Measurements from ENCODE around the gene EZR.

Gene EZR

GRCh38 chr6:158819213-158819976 is at the start of gene EZR:
EZR (minus strand) TSS chr6:158819368; CDS start chr6:158818093, 1,275 bp downstream.
- ATAC-seq (peak; percentile 64), DNase-seq (peak; percentile 88)
- Mint-ChIP-seq H3K4me1 (peaks cover 52% of the 10 kb centered on the region), H3K9me3 (peaks cover 3% of the 10 kb centered on the region), H3K27ac (peak within 1 kb of the TSS; percentile 89), H3K36me3 (ENCODE audit: low read depth) (peaks cover 38% of the 10 kb centered on the region), H3K27me3 (no peaks in the 10 kb centered on the region), H3K4me3 (peak within 1 kb of the TSS; percentile 98)

DNA sequence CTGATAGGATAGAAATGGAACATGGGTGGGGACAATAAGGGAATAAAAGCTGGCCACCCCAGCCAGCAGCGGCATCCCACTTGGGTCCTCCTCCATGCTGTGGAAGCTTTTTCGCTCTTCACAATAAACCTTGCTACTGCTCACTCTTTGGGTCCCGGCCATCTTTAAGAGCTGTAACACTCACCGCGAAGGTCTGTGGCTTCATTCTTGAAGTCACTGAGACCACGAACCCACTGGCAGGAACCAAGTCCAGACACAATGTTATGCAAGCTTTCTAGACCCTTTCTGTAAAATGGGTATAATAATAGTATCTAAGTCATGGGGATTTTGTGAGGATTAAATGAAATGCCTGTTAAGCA is 48.9 kb upstream of the EZR start:
- peak; percentile 24 for DNase-seq
- Mint-ChIP-seq H3K27ac (peak overlapping the region; percentile 99), H3K36me3 (ENCODE audit: low read depth) (no peaks in the 10 kb centered on the region), H3K27me3 (no peaks in the 10 kb centered on the region), H3K9me3 (peaks cover 6% of the 10 kb centered on the region), H3K4me3 (peak overlapping the region; percentile 0), H3K4me1 (peaks cover 44% of the 10 kb centered on the region)
- no peak for ATAC-seq

DNA sequence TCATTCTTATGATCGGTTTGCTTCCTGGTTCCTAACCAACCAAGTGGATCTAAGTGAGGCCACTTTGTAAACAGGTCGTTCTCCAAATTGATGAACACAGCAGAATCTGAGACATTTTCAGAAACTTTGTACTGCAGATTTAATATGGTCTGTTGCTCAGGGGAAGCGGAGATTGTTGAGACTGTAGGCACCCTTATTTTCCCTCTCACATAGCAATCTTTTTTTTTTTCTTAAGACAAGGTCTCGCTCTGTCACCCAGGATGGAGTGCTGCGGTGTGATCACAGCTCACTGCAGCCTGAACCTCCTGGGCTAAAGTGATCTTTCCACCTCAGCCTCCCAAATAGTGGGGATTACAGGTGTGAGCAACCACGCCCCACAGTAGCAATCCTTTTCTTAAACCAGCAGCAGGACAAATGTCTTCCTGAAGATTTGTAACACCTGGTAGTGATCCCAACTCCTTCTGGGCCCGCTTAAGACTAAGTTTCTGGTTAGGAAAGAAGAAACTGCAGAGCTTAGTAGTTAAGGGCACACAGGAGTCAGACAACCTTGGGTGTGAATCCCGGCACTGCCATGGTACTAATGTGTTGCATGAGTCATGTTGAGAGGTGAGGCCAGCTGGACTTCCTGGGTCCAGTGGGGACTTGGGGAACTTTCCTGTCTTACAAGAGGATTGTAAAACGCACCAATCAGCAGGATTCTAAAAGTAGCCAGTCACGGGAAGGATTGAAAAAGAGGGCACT is 48.4 kb upstream of the EZR start:
- H3K36me3 Mint-ChIP-seq (ENCODE audit: low read depth) = no peaks in the 10 kb centered on the region
- ATAC-seq = no peak
- no peak for DNase-seq
- peak overlapping the region; percentile 0 for H3K4me3 Mint-ChIP-seq
- peak overlapping the region; percentile 99 for H3K27ac Mint-ChIP-seq
- H3K9me3 Mint-ChIP-seq = peaks cover 6% of the 10 kb centered on the region
- no peaks in the 10 kb centered on the region for H3K27me3 Mint-ChIP-seq
- peaks cover 44% of the 10 kb centered on the region for H3K4me1 Mint-ChIP-seq

DNA sequence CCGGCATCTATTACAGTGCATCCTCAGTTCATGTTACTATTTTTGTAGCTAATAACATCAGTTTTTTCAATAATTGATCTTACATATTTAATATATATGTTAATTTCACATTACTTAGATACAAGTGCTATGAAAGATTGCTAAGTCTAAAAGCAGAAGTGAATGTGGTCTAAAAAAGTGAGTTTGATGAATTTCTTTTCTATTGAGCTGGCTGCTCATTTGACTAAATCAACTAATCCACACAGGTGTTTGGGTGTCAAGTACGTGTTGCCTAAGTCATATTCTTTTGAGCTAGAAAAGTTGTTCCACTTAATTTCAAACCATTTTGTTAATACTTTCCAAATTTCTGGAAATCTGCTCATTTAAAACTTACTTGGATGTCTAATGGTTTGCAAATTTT is 46.6 kb upstream of the EZR start:
- no peak overlapping the region for H3K4me3 Mint-ChIP-seq
- H3K36me3 Mint-ChIP-seq (ENCODE audit: low read depth) = no peaks in the 10 kb centered on the region
- no peak overlapping the region for H3K27ac Mint-ChIP-seq
- H3K9me3 Mint-ChIP-seq = peaks cover 6% of the 10 kb centered on the region
- DNase-seq (no peak), ATAC-seq (no peak)
- peaks cover 37% of the 10 kb centered on the region for H3K4me1 Mint-ChIP-seq
- no peaks in the 10 kb centered on the region for H3K27me3 Mint-ChIP-seq

DNA sequence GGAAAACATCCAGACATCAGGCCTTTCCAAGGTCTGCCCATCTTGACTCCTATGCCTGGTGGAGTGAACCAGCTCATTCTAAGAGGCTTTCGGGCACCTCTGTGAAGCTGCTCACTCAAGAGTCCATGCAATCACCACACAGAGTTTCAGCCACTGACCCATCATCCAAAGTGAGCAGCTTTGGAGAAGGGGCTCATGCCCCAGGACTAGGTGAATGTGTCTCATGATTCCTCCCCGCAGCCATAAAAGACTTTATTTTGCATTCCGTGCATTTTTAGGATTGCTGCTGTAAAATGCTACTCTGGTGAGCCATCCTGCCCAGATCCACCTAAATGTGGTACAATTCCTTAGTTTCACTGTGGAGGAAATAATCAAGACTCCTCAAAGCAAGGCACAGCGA is 44.5 kb upstream of the EZR start:
- Mint-ChIP-seq H3K9me3 (peaks cover 6% of the 10 kb centered on the region), H3K36me3 (ENCODE audit: low read depth) (no peaks in the 10 kb centered on the region), H3K4me3 (no peak overlapping the region), H3K27me3 (no peaks in the 10 kb centered on the region), H3K4me1 (peaks cover 19% of the 10 kb centered on the region), H3K27ac (no peak overlapping the region)
- ATAC-seq (no peak), DNase-seq (no peak)

GRCh38 chr6:158861686-158862381 is 42.7 kb upstream of the EZR start:
- no peak for DNase-seq
- peaks cover 2% of the 10 kb centered on the region for H3K4me1 Mint-ChIP-seq
- H3K4me3 Mint-ChIP-seq = no peak overlapping the region
- H3K27ac Mint-ChIP-seq = no peak overlapping the region
- H3K27me3 Mint-ChIP-seq = no peaks in the 10 kb centered on the region
- no peaks in the 10 kb centered on the region for H3K36me3 Mint-ChIP-seq (ENCODE audit: low read depth)
- H3K9me3 Mint-ChIP-seq = no peaks in the 10 kb centered on the region
- ATAC-seq = no peak

DNA sequence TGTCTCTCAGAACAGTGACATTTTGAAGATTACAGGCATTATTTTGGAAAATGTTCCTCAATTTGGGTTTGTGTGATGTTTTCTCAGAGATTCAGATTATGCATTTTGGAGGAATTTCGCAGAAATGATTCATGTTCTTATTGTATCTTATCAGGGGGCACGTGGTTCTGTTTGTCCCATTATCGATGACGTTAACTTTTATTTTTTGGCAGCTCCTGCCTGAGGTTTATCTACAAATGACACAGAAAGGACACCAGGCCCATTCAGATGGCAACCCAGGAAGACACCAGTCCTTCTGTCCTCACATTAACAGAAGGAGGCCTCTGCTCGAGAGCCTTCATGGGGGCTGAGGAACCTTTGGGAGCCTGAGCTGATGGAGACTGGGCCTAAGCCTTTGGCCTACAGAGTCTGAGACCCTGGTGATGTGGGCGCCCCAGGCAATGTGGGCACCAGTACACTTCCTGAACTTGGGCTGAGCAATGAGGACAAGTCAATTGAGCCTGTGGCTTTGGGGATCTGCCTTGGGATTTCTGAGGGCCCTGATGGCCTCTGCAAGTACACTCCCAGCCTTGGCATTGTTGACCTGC is 41.2 kb upstream of the EZR start:
- H3K9me3 Mint-ChIP-seq = no peaks in the 10 kb centered on the region
- no peaks in the 10 kb centered on the region for H3K27me3 Mint-ChIP-seq
- H3K4me3 Mint-ChIP-seq = no peak overlapping the region
- DNase-seq (no peak), ATAC-seq (no peak)
- no peak overlapping the region for H3K27ac Mint-ChIP-seq
- no peaks in the 10 kb centered on the region for H3K36me3 Mint-ChIP-seq (ENCODE audit: low read depth)
- peaks cover 7% of the 10 kb centered on the region for H3K4me1 Mint-ChIP-seq

DNA sequence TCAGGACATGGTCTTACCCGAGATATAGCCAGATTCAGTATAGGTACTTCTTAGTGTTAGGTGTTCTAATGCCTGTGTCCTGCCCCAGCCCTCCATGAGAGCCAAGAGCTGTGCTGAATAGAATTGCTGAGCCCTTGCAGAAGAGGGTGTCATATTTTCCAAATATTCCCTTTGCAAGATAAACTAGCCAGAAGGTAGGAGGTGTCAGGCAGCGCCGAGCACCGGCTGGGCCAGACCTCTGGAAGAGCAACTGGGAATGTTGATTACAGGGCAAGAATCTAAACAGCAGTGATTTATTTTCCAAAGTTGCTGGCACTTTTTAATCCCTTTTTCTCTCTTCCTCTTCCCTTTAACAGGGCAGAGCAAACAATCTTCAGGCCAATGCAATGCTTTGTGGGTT is 37.1 kb upstream of the EZR start:
- no peak overlapping the region for H3K4me3 Mint-ChIP-seq
- ATAC-seq (no peak), DNase-seq (no peak)
- H3K27me3 Mint-ChIP-seq = no peaks in the 10 kb centered on the region
- H3K9me3 Mint-ChIP-seq = no peaks in the 10 kb centered on the region
- H3K27ac Mint-ChIP-seq = no peak overlapping the region
- peaks cover 7% of the 10 kb centered on the region for H3K4me1 Mint-ChIP-seq
- no peaks in the 10 kb centered on the region for H3K36me3 Mint-ChIP-seq (ENCODE audit: low read depth)

DNA sequence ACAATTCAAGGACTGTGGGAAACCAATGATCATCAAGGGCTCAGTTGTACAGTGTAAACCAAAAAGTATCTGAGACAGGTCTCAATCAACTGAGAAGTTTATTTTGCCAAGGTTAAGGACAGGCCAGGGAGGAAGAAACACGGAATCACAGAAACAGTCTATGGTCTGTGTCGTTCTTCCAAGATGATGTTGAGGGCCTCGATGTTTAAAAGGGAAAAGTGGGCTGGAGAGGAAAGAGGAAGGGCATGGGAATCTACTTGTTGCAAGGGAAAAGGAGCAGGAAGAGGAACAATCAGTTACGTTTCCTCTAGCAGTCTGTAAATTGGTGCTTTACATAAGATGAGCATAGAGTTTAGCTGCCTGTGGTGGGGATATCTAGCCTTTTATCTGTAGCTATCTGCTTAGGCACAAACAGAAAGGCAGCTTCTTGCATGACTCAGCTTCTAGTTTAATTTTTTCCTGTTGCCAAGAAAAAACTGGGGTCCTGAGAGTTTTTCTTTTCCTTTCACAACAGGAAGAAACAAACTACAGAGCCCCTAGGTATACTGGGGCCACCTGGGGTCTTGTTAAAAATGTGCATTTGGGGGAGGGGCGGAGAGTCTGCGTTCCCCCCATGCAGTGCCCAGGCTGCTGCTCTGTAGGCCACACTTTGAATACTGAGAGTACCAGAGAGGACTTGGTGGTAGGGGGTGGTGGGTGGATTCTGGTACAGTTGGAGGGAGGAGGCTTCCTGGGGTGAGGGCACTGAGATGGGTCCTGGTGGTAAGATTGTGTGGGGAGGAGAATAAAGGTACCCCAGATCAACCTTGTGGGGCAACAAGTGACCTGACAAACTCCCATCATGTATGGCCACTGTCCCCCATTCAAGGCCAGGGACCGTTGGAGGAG is 35.3 kb upstream of the EZR start:
- ATAC-seq (no peak), DNase-seq (no peak)
- H3K9me3 Mint-ChIP-seq = no peaks in the 10 kb centered on the region
- no peak overlapping the region for H3K4me3 Mint-ChIP-seq
- no peaks in the 10 kb centered on the region for H3K27me3 Mint-ChIP-seq
- H3K27ac Mint-ChIP-seq = no peak overlapping the region
- no peaks in the 10 kb centered on the region for H3K36me3 Mint-ChIP-seq (ENCODE audit: low read depth)
- H3K4me1 Mint-ChIP-seq = peaks cover 21% of the 10 kb centered on the region

GRCh38 chr6:158853880-158854213 is 34.7 kb upstream of the EZR start:
- Mint-ChIP-seq H3K9me3 (no peaks in the 10 kb centered on the region), H3K4me3 (no peak overlapping the region), H3K36me3 (ENCODE audit: low read depth) (no peaks in the 10 kb centered on the region), H3K27me3 (no peaks in the 10 kb centered on the region), H3K4me1 (peaks cover 27% of the 10 kb centered on the region), H3K27ac (no peak overlapping the region)
- DNase-seq (no peak), ATAC-seq (no peak)

GRCh38 chr6:158853072-158853879 is 34.1 kb upstream of the EZR start:
- no peak overlapping the region for H3K4me3 Mint-ChIP-seq
- no peaks in the 10 kb centered on the region for H3K9me3 Mint-ChIP-seq
- no peak overlapping the region for H3K27ac Mint-ChIP-seq
- H3K4me1 Mint-ChIP-seq = peaks cover 27% of the 10 kb centered on the region
- ATAC-seq = peak; percentile 86
- no peaks in the 10 kb centered on the region for H3K27me3 Mint-ChIP-seq
- DNase-seq = peak; percentile 86
- no peaks in the 10 kb centered on the region for H3K36me3 Mint-ChIP-seq (ENCODE audit: low read depth)

DNA sequence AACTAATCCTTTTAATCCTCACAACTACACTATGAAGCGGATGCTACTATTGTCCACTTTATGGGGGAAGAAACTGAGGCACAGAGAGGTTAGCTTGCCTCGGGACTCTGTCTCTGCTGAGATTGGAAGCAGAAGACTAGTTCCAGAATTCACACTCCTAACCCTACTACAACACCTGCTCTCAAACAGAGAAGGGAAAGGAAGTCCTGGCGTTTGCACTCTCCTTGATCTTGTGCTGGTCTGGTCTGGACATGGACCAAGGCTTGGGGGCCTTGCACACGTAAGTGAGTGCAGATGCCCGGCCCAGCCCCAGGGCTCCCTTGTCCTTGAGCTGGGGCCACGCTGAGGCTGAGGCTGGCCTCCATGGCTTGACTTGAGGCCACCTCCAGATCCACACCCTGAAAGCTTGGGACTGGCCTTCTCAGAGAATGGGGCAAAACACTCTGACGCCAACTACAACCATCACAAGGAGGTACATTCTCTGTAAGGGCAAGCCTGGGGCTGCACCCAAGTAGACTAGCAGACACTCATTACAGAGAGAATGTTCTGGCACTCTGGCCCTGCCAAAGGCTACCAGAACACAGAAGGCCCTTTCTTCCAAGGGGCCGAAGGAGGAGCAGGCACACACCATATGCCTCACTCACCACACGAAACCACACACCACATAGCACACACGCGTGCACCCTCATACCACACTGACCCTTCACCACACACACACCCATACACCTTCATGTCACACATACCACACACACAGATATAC is 33.3 kb upstream of the EZR start:
- Mint-ChIP-seq H3K27me3 (no peaks in the 10 kb centered on the region), H3K4me1 (peaks cover 27% of the 10 kb centered on the region), H3K9me3 (no peaks in the 10 kb centered on the region), H3K27ac (no peak overlapping the region), H3K36me3 (ENCODE audit: low read depth) (no peaks in the 10 kb centered on the region), H3K4me3 (no peak overlapping the region)
- ATAC-seq (no peak), DNase-seq (no peak)

GRCh38 chr6:158850807-158851115 is 31.6 kb upstream of the EZR start:
- peak overlapping the region; percentile 86 for H3K27ac Mint-ChIP-seq
- ATAC-seq = no peak

More at GRCh38 chr6:158850807-158851115, 31.6 kb upstream of the EZR start:
- peaks cover 23% of the 10 kb centered on the region for H3K4me1 Mint-ChIP-seq
- no peaks in the 10 kb centered on the region for H3K9me3 Mint-ChIP-seq
- H3K4me3 Mint-ChIP-seq = no peak overlapping the region
- no peak for DNase-seq
- no peaks in the 10 kb centered on the region for H3K36me3 Mint-ChIP-seq (ENCODE audit: low read depth)
- H3K27me3 Mint-ChIP-seq = no peaks in the 10 kb centered on the region

All from activated naive CD8-positive, alpha-beta T cell treated with anti-CD3 and anti-CD28 coated beads, Interleukin-2, amount 50 U/mL, for 24 hours (primary cell).